ENCODE results near the gene TNRC6B.

DNA sequence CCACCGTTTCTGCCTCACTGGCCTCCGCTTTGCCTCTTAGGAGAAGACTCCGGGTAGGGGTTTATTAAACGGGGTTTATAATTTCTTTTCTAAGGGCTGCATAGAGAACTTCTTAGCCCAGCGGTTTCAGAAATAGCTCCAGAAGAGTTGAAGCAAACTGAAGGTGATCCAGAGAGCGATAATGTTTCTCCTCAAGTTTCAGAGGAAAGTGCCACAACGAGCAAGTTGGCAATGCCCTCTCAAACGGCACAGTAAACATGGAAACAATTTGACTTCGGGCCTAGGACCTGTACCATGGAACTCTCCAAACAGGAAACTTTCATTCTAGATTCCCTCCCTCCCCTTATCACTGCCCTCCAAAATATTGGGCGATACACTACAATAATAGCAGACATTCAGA lies 169.6 kb downstream of the TNRC6B start:
- TF ChIP-seq, protein P1, sequence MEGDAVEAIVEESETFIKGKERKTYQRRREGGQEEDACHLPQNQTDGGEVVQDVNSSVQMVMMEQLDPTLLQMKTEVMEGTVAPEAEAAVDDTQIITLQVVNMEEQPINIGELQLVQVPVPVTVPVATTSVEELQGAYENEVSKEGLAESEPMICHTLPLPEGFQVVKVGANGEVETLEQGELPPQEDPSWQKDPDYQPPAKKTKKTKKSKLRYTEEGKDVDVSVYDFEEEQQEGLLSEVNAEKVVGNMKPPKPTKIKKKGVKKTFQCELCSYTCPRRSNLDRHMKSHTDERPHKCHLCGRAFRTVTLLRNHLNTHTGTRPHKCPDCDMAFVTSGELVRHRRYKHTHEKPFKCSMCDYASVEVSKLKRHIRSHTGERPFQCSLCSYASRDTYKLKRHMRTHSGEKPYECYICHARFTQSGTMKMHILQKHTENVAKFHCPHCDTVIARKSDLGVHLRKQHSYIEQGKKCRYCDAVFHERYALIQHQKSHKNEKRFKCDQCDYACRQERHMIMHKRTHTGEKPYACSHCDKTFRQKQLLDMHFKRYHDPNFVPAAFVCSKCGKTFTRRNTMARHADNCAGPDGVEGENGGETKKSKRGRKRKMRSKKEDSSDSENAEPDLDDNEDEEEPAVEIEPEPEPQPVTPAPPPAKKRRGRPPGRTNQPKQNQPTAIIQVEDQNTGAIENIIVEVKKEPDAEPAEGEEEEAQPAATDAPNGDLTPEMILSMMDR (IDR thresholded peaks at IDR 0.05; ENCODE audit: insufficient read depth, low read length) = no peak
- TF ChIP-seq GABPA (IDR thresholded peaks at IDR 0.05; ENCODE audit: low read depth) (no peak), POLR2AphosphoS5 (IDR thresholded peaks at IDR 0.05; ENCODE audit: low read depth) (no peak), SPI1 (IDR thresholded peaks at IDR 0.05; ENCODE audit: borderline replicate concordance, low read depth) (no peak)
- TF ChIP-seq, protein P2, sequence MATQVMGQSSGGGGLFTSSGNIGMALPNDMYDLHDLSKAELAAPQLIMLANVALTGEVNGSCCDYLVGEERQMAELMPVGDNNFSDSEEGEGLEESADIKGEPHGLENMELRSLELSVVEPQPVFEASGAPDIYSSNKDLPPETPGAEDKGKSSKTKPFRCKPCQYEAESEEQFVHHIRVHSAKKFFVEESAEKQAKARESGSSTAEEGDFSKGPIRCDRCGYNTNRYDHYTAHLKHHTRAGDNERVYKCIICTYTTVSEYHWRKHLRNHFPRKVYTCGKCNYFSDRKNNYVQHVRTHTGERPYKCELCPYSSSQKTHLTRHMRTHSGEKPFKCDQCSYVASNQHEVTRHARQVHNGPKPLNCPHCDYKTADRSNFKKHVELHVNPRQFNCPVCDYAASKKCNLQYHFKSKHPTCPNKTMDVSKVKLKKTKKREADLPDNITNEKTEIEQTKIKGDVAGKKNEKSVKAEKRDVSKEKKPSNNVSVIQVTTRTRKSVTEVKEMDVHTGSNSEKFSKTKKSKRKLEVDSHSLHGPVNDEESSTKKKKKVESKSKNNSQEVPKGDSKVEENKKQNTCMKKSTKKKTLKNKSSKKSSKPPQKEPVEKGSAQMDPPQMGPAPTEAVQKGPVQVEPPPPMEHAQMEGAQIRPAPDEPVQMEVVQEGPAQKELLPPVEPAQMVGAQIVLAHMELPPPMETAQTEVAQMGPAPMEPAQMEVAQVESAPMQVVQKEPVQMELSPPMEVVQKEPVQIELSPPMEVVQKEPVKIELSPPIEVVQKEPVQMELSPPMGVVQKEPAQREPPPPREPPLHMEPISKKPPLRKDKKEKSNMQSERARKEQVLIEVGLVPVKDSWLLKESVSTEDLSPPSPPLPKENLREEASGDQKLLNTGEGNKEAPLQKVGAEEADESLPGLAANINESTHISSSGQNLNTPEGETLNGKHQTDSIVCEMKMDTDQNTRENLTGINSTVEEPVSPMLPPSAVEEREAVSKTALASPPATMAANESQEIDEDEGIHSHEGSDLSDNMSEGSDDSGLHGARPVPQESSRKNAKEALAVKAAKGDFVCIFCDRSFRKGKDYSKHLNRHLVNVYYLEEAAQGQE (IDR thresholded peaks at IDR 0.05; ENCODE audit: insufficient replicate concordance, low read depth) = no peak

Measured in HL-60 (cell line).